Eye (tissue), 1 donor: Measurements from ENCODE around the gene VKORC1.

Experiments used
- DNase-seq: peaks from one replicate; pipeline ENCODE4 v3.0.0-alpha.2; 2015

The VKORC1 gene

GRCh38 chr16:31129568-31130335, 35.2 kb upstream of the VKORC1 start:
- DNase-seq, result no peak

DNA sequence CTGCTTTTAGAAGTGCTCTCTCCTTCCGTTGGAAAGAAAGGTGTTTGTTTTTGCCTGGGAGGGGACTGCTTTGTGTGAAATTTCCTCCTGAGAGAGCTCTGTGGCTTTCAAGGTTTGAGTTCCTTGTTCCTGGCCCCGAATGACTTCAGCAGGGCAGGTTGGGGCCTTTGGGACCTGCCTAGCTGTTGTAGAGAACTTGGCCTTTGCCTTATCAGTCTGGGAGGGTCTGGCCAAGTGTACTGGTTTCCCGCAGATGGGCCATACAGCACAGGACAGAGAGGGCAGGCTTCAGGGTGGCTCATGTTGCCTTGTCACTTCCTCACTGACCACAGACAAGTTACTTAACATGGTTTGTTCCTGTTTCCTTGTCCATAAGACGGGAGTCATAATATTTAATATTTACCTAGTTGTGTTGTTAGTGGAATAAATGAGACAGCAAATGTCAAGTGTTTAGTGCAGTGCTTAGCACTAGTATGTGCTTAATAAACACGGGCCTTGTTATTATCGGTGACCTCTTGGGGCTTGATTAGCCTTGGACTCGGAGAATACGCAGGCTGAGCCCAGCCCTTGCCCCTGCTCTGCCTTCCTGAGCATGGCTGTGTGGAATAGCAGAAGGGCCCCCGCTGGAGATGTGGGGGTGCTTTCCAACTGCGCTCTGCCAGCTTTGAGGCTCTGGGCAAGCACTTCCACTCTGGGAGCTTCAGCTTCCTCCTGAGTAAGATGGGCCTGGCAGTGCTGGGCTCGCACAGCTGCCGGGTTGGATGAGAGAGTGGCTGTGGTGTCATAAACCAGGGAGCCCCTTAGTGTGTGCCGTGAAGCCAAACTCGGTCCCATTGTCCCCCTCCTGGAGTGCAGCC, 34.3 kb upstream of the VKORC1 start:
- no peak for DNase-seq

- DNase-seq, result no peak
Observed at GRCh38 chr16:31127182-31127581, 32.6 kb upstream of the VKORC1 start.

DNA sequence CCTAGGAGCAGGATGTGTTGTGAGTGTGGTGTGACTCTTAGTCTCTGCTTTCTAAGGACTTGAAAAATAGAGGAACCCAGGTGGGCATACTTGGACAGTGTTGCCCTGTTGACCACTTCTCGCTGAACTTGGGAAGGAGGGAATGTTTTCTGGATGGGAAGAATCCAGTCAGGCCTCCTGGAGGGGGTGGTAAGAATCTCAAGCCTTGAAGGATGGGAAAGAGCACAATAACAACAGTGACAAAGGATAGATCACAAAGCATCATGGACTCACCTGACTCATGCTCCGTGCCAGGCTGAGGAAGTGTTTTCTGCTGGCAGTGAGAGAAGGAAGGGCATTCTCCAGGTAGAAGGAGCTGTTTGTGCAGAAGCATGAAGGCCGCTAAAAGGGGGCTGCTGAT, 31.2 kb upstream of the VKORC1 start:
- DNase-seq, result no peak

DNA sequence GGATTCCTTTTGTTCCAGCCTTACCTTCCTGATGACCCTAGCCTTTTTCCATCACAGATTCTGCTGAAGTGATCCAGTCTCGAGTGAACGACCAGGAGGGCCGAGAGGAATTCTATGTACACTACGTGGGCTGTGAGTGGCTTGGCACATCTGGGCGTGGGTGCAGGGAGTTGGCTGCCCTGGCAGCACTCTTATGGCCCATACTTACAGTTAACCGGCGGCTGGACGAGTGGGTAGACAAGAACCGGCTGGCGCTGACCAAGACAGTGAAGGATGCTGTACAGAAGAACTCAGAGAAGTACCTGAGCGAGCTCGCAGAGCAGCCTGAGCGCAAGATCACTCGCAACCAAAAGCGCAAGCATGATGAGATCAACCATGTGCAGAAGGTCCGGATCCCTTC, 25.5 kb upstream of the VKORC1 start:
- DNase-seq, result no peak

GRCh38 chr16:31118223-31119155, 23.9 kb upstream of the VKORC1 start:
- DNase-seq, result no peak

DNA sequence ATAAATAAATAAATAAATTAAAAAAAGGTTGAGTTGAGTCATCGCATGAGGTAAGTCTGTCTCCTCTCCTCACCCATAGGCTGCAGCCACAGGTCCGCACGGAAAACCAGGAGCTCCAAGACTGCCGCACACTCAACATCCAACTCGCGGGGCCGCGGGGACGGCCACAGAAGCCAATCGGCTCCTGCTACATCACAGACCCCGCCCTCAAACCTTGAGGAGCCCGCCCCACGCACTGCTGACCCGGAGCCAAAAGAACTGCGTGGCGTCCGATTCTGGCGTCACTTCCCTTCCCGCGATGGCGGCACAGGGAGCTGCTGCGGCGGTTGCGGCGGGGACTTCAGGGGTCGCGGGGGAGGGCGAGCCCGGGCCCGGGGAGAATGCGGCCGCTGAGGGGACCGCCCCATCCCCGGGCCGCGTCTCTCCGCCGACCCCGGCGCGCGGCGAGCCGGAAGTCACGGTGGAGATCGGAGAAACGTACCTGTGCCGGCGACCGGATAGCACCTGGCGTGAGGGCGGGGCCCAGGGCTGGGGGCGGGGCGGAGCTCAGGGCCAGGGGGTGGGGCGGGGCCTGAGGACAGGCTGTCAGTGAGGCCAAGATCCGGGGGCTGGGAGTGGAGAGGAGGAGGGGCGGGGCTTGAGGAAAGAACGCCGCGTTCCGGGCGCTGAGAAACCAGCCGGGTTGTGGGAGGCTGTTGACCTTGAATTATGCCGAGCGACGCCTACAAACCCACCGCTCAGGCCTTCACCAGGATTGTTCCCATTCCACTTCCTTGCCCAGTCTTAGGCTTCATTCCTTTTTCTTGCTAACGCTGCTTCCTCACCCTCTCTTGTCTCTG, 23.0 kb upstream of the VKORC1 start, which contains the start of gene KAT8:
KAT8 (plus strand) TSS at position 281 of the 839 bp plus-strand sequence; CDS start at position 299, 18 bp downstream.
- DNase-seq, result peak; percentile 99

- no peak for DNase-seq
Observed at GRCh38 chr16:31114468-31114867, 19.9 kb upstream of the VKORC1 start.

- no peak for DNase-seq
Observed at GRCh38 chr16:31113121-31114120, 18.8 kb upstream of the VKORC1 start.

DNA sequence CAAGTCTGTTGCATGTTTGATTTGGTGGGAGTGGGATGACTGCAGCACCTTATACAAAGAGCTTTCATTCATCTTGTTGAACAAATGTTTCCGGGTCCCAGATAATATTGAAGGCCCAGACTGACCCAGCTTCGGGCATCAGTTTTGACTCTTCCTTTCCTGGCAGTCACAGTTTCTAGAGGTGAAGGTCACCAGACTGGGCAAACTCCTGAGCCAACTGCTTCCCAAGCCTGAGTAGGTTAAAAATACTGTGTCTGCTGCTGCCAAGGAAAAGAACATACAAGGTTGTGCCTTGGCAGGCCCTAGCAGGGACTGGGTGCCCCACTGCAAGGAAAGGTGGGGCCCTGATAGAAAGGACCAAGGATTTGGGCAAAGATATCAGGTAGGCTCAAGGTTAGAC, 18.1 kb upstream of the VKORC1 start:
- no peak for DNase-seq

DNA sequence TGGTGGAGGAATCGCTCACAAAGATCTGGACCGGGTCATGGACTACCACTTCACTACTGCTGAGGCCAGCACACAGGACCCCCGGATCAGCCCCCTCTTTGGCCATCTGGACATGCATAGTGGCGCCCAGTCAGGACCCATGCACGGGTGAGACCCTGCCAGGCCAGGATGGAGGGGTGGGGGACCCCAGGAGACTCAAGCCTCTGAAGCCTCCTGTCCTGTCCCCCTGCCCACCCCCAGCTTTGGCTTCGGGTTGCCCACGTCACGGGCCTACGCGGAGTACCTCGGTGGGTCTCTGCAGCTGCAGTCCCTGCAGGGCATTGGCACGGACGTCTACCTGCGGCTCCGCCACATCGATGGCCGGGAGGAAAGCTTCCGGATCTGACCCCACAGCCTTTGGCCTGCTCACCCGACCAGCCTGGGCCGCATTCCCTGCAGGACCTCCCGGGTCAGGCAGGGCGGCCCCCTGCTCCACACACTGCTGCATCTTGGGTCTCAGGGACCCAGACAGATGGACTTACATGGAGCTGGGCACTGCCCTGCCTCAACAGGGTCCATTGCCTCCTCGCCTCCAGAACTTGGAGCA, 17.4 kb upstream of the VKORC1 start:
- DNase-seq, result no peak

- no peak for DNase-seq
Observed at GRCh38 chr16:31110106-31111034, 15.8 kb upstream of the VKORC1 start.

DNA sequence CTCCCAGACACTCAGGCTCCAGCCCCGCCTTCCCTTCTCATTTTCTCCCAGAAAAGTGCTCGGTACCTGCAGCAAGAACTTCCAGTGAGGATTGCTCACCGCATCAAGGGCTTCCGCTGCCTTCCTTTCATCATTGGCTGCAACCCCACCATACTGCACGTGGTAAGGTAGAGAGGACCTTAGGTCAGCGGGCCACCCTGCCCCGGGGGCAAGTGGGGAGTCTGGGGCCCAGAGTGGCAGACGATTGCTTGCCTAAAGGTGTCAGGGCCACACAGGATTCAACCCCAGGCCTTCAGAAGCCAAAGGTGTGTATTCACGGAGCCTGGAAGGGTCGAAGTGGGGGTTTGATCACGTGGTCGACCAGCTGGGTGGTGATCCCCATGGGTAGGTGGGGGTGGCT, 15.0 kb upstream of the VKORC1 start:
- DNase-seq, result no peak

GRCh38 chr16:31108794-31109558, 14.4 kb upstream of the VKORC1 start:
- no peak for DNase-seq

- peak; percentile 86 for DNase-seq
Observed at GRCh38 chr16:31108035-31108793, 13.6 kb upstream of the VKORC1 start, which contains the start of gene BCKDK. TSS of gene BCKDK (plus strand) at chr16:31108386. CDS start at chr16:31109224, 838 bp downstream.

GRCh38 chr16:31107465-31107867, 12.9 kb upstream of the VKORC1 start:
- DNase-seq, result no peak
